Left renal cortex interstitium (tissue), 4 donors: ENCODE measurements around the gene GAS7. TPM values are rescaled to one million over a fixed set of nuclear protein-coding genes. Genes with fewer than 3 reads are reported as not detected.

Source experiments
- DNase-seq, 4 donors: peaks; one replicate each; pipeline ENCODE4 v3.0.0-alpha.2; 2013; ENCODE audit warnings: low read depth in 4 of 4, low spot score in 2 of 4, missing footprints in 1 of 4
- polyA plus RNA-seq, 4 donors: library from polyadenylated mRNA; unstranded; fragments of 120-200 nt; gene quantifications; one replicate each; pipeline ENCODE4 v1.2.1, GENCODE V29; 2013; ENCODE audit not compliant: insufficient read length in 4 of 4

GAS7 gene
- polyA plus RNA-seq, 4 donors = 14.0 to 18.4 (median 17.4) TPM

DNA sequence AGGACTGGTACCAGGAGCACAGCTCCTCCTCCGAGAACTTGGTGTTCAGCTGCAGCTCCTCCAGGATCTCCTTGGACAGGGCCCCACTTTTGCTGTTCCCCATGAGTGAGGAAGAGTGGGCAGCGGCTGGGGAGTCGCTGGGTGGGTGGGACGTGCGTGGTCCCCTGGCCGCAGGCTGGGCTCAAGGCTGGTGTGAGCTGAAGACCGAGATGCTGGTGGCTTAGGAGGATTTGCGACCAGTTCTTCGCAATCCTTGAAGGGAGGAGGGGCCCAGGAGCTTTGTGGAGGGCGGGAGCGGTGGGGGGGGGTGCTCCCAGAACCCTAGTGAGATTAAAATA is 293.4 kb downstream of the GAS7 start, which contains the start of gene RCVRN:
RCVRN (minus strand) TSS at position 194 of the 338 bp plus-strand sequence; CDS start at position 103, 91 bp downstream.
- no peak for DNase-seq

DNA sequence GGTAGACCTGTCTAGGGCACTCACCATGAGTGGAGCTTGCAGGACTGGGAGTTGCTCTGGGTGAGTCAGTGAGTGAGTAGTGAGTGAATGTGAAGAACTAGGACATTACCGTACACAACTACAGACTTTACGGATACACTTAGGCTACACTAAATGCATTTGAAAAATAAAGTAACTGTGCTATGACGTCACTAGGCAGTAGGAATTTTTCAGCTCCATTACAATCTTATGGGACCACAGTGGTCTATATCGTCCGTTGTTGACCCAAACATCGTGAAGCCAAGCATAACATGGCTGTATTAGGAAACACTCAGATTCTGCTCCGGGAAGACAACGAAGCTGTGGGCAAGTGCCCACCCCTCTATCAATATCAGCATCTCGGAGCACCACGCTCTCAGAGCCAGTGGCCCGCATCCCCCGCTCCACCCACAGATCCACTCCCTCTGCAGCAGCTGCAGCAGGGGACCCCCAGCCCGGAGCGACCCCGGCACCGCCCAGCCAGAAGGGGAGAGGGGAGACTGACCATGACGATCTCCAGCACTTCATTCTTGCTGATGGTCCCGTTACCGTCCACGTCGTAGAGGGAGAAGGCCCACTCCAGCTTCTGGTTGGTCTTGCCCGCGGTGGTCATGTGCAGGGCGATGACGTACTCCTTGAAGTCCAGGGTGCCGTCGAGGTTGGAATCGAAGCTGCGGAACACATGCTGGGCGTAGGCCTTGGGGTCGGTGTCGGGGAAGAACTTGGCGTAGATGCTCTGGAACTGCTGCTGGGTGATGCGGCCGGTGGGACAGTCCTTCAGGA is 293.9 kb downstream of the GAS7 start:
- no peak for DNase-seq

DNA sequence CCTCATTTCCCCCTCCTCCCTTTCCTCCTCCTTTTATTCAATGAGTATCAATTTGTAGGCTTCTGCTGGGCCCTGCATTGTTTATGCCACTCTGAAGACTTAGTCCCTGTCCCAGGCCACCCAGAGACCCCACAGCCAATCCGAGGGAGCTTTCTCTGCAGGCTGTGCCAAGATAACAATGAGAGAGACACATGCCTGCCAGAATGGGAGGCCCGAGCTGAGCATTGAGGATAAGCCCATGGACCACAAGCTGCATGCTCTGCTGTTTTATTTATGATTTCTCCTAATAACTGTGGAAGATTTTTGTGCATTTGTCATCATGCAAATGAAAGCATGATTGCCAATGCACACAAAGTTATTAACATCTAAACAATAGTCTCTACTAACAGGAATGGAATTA is 296.3 kb downstream of the GAS7 start:
- no peak for DNase-seq

DNA sequence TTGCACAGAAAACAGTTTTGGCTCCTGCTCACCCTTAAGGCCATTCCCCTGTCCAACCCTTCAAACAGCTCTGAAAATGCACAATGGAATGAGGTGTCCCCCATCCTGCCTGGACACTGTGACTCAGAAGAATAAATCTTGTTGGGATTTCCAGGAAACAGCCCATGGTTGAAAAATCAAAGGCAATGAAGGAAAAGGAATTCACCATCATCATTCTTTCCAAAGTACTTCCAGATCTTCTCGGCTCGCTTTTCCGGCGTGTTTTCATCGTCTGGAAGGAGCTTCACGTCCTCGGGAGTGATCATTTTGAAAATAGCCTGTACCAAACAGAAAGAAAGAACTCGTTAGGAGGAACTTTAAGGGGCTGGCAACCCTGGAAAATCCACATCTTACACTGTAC is 297.6 kb downstream of the GAS7 start:
- peak in 2 of 4 donors; percentile 32 to 44 for DNase-seq

DNA sequence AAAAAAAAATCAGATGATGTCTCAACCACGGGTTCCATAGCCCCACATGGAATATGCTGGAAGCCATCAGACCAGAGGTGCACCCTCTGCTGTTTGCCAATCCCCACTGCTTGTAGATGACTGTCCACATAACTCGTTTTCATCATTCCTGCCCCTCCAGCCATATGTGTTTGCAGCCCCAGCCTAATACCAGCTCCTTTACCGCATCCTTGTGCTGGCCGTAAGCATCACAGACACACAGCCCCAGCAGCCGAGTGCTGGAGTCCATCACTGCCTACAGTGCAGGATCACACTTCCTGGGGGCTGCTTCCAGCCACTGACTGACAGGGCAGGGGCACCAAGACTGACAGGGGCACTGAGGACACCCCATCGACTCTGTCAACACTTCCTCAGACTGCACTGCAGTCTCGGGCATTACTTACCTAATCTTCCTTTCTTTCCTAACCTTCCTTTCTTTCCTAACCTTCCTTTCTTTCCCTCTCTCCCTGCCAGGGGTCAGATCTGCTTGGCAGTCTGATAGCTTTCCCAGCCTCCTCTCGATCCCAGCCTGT is 298.3 kb downstream of the GAS7 start:
- DNase-seq = no peak

DNA sequence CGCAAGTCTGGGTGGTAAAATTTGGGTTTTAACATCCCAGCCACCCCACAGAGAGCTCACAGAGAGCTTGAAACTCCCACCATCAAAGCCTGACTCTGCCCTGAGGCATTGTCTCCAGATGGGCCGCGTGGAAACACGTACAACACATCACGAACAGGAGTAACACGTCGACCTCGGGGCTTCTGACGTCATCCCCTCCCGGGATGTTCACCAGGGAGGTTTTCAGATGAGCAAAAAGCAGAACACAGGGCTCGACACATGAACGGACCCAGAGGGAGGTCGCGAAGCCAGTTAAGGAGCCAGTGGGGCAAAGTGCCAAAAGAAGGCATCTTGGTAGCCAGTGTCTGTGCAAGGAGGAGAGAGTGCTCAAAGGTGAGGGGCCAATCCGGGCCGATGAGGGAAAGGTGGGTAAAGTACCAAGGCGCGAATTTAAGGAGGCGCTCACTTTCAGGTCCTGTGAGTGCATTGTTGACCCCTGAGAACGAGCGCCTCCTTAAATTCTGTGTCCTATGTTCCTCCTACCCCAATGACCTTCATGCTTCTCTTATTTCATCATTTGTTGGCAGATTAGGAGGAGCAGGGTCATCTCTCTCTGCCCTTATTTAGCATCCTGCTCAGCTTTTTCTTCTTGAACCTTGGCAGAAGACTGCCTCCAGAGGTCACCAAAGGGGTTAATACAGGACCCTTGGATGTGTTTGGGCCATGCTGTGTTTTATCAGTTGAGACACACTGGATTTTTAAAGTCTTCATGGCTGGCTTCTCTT is 298.9 kb downstream of the GAS7 start:
- no peak for DNase-seq

DNA sequence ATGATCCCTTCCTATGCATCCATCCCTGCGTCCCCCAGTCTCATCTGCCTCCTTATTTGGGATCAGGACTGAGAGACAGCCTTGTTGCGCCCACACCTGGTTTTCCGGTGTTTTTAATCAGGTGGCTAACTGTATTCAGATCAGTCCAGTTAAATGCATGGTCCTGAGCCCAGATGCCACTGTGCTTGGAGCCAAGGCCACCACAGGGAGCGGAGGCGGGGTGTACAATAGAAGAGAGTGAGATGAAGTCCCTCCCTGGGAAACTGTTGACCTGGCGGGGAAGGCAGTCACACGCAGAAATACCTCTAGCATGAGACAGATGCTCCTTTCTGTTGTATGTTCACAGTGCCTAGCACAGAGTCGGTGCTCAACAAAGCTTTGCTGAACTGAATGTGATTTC is 299.6 kb downstream of the GAS7 start:
- DNase-seq = no peak

DNA sequence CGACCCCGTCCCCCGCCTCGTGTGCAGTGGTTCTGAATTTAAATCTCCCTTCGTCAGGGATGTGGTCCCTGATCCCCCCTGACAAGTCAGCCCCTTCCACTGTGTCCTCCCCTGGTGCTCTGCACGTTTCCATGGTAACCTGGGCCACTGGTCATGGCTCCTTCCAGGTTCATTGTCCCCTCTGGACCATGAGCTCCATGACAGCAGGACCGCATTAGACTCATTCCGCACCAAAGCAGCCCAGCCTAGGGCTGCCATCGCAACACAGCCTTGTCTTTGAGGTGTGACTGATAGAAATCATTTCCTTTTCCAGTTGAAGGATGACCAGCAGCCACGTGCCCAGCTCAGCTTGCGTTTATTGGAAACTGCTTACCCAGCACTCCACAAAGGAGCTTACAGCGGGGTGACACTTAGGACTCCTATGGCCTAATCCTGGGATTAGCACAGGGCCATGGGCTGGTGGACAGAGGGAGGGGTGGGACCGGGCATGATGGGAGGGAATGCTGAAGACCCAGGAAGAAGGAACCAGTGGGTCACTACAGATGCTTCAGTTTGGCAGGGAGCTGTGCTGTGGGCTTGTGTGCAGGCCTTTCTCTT is 300.9 kb downstream of the GAS7 start:
- no peak for DNase-seq

DNA sequence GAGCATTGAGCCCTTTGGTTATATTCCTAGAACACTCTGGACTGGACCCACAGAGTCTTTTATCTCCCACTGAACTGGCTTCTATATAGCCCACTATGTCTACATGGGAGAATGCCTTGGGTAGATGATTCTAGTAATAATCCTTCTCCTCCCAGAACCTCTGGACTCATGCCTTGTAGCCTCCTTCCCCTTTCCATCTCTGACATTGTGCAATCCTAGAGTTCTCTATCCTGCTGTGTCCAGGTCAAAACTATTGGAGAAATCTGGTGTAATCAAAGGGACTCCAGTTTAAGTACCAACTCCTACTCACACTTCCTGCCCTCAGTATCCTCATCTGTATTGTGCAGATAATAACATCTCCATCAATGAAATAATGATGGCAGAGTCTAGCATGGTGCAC is 302.5 kb downstream of the GAS7 start:
- DNase-seq = no peak

DNA sequence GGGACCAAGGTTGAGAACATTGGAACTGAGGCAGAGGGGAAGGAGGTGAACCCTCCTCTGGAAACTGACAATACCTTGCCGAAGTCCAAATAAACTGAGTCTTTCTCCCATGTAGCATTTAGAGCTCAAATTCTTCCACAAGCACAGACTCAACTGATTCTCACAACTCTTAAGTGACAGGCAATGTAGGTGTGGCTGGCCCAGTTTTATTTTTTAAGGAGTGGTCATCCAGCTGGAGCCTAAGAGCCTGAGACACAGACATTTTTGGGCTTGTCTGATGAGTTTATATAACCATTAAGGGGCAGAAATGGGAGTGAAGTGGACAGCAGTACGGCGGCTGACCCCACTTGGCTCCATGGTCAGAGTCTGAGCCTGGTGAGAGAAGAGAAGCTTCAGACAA is 304.2 kb downstream of the GAS7 start:
- no peak for DNase-seq

DNA sequence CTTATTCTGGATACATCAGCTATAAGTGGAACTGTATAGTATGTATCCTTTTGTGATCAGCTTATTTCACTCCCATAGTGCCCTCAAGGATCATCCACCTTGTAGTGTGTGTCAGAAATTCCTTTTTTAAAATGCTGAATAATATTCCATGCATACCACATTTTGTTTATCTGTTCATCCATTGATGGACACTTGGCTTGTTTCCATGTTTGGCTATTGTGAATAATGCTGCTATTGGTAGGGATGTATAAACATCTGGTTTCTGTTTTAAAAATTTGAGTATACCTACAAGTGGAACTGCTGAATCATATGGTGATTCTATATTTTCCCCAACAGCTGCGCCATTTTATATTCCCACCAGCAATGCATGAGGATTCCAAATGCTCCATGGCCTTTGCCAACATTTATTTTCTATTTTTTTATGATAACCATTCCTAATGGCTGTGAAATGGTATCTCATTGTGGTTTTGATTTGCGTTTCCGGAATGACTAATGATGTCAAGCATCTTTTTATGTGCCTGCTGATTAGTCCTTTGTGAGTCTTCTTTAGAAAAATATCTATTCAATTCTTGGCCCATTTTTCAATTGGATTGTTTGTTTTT is 304.9 kb downstream of the GAS7 start:
- DNase-seq = no peak

DNA sequence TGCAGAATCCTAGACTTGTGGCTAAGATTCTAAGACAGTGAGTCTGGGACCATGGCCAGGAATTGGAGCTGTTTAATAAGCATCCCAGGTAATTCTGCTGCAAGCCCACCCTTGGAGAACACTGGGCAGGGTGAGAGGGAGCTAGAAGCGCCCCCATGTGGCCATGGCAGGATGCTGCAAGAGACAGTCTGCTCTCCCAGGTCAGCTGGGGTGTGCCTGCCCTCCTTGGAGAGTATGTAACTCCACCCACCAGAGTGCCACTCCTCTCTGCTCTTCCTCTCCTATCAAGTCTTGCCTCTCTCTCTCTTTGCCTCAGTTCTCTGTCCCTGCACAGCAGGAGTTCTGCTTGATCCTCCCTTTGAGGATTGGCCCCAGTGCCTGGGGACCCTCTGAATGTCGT is 308.3 kb downstream of the GAS7 start:
- no peak for DNase-seq

DNA sequence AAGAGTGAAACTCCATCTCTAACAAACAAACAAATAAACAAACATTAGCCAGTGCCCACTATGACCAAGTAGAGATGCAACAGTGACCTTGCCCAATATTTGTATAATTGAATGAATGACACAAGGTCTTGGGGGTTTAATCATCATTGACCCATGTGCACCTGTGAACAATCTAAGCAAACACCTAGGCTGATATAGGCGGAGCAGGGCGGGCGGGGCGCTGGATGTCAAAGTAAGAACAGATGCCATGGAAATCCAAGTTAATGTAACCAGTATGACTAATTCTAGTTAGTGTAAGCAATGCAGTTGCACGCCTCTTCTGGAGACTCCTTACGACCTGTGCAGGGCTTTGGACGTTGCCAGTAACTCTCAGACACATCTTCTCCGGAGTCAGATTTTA is 310.9 kb downstream of the GAS7 start:
- no peak for DNase-seq

DNA sequence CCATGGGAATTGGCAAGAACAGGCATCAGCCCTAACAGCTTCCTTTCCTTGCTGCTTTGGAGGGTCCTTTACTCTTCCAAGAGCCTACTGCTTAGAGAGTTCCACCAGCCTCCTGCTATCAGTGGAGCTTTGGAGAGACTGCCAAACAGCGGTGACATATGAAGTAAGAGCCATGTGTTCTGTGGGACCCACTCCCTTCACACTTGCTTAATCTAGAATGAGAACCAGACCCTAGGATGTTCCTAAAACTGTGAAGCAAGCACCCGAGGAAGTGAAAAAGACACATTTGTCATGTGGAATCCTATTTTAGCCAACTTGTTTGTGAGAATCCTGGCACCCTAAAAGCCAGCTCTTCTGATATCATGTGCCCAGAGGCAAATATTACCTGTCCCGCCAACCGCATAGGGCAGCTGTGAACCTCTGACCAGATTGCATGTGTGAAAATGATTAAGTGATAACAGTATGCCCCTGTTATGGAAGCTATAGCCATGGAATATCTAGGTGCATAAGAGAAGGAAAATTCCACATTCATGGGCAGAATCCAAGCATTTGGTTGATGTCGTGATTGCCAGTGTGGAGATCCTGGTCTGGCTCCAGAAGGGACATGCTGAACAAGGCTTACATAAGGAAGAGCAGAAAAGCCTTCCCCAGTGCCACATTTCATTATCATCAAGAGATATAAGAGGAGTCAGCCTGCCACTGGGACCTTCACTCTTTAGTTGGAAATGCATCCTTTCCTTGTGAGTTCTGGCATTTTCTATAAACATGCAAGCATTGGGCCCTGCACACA is 312.1 kb downstream of the GAS7 start:
- no peak for DNase-seq

DNA sequence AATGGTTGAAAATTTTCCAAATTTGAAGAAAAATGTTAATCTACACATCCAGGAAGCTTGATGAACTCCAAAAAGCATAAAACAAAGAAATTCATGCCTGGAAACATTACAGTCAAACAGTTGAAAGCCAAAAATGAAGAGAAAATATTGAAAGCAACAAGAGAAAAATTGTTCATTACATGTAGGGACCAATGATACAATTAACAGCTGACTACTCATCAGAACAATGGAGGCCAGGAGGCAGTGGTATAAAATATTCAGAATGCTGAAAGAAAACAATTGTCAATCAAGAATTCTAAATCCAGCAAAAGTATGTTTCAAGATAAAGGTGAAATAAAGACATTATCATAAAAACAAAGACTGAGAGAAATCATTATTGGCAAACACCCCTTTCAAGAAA is 315.0 kb downstream of the GAS7 start:
- DNase-seq = no peak

DNA sequence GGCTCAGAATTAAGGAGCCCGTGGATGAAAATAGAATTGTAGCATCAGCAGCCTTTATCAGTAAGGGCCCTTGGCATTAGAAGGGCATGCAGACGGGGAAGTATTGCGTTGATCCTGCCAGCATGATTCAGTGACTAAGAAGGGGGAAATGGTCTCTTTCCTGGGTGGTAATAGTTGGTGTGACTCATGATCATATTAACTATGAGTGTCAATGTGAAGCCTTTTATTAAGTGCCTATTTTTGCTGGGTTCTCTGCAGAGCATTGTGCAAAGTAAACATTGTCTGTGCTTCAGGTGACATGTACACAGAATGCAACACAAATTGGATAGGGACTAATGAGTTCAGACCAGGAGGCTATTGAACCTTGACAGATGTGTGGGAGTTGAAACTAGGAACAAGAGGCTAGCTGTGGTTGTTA is 317.8 kb downstream of the GAS7 start:
- DNase-seq = no peak

DNA sequence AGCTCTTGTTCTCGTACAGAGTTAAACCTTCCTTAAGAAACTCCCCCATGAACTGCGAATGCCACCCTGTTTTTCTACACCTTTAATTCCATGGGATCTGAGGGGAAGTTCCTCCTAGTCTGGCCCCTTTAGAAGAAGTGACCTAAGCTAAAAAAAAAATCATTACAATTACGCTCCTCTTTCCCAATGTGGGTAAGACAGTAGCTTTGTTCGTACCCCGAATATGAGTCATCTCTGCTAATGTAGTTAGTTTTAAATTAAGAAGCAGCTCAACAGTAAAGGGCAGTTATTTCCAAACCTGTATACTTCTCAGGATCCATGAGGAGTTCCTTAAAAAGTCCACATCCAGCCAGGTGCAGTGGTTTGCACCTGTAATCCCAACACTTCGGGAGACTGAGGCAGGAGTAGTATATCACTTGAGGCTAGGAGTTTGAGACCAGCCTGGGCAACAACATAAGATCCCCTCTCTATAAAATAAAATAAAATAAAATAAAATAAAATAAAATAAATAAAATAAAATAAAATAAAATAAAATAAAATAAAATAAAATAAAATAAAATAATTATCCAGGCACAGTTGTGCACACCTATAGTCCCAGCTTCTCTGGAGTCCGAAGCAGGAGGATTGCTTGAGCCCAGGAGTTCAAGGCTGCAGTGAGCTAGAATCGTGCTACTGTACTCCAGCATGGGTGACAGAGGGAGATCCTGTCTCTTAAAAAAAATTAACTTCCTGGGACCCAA is 319.4 kb downstream of the GAS7 start:
- no peak for DNase-seq

DNA sequence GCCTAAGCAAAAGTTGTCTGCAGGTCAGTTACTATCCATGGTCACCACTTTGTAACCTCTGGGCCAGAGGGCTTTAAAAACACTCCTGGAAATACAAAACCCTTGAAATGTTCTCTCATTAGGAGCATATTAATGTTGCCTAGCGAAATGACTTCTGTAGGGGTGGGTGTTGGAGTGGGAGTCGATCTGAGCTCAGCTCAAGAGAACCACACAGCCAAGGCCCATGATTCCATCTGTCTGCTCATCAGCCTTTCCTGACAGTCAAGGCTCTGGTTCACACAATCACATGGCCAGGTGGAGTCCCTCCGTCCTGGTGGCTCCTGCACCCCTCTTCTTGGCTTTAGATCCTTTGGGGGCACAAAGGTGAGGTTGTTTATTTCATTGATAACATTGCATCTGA is 320.1 kb downstream of the GAS7 start:
- DNase-seq = no peak

DNA sequence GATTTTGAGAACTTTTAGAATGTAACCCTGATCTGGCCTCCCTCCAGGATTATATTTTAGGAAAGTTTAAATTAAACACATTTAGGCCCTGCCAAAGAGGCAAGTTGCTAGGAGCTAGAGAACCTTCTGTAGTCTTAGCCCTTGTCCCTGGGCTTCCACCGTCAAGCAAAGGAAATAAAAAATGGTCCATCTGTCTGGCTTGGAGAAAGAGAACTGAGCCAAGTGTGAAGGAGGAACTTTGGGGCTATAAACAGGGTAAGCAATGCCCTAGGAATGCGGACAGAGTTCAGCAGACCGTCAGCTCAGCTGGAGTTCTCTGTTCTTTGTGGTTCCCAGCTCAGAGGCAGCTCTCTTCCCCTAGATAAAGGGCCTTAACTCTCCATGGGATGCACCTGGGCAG is 323.0 kb downstream of the GAS7 start:
- no peak for DNase-seq

DNA sequence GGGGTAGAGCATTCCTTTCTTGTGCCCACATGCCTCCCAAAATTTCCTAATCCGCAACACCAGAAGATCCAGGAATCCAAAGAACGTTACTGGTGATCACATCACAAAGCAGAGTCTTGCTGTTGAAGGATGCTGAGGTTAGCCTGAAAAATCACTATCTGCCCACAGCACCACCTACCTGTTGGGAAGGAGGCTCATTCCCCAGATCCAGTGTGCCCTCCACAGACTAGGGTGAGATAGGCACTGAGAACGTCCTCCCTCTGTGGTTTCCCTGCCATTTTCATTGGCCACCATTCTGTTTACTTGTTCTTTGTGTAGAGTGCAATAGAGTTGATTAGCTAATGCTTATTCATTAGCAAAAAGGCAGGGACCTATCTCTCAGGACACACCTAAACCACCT is 323.7 kb downstream of the GAS7 start:
- no peak for DNase-seq
